ENCODE measurements around the gene TTC17. TPM values are rescaled to one million over a fixed set of nuclear protein-coding genes. Genes with fewer than 3 reads are reported as not detected.

Gene TTC17
- total and polyA plus RNA-seq, 2 of the 8 experiments (the other 6 are each of a cell fraction or from before 2014, with no cell fraction given), result 65.1 to 80.1 TPM

GRCh38 chr11:43467958-43468357, 109.2 kb downstream of the TTC17 start:
- no peak overlapping the region for H2BK15ac ChIP-seq (ENCODE audit: low read length)
- no peak overlapping the region for H2AK5ac ChIP-seq (ENCODE audit: low read depth, low read length)
- no peak overlapping the region for H3K14ac ChIP-seq (ENCODE audit: insufficient read length)
- ChIA-PET POLR2A (ENCODE audit: partially characterized antibody) (interaction anchor here (0.7 kb wide), 1 partner anchor 8 kb away, joined by 3 read pairs; no protein-coding TSS in a partner anchor), CTCF (ENCODE audit: partially characterized antibody) (no interaction called here)
- H2BK12ac ChIP-seq (ENCODE audit: low read depth, low read length), result no peak overlapping the region
- H2BK20ac ChIP-seq (ENCODE audit: low read length), result no peak overlapping the region
- no peaks in the 10 kb centered on the region for H3K23me2 ChIP-seq (ENCODE audit: low read depth, low read length)
- no peak overlapping the region for H3K56ac ChIP-seq (replicated peaks; ENCODE audit: insufficient read length, low read depth, low read length)
- no peak overlapping the region for H2BK5ac ChIP-seq (ENCODE audit: low read depth, low read length)
- H3K4me1 ChIP-seq (replicated peaks in 1 of 4; ENCODE audit: control insufficient read depth in 3 of 4, insufficient read depth in 4 of 4, low read length in 3 of 4), result no peaks in the 10 kb centered on the region
- H3K4ac ChIP-seq (replicated peaks; ENCODE audit: insufficient read length, low read depth, low read length), result no peak overlapping the region
- no peak overlapping the region for H4K91ac ChIP-seq (replicated peaks; ENCODE audit: insufficient read length, low read length)
- no peak overlapping the region for H3K23ac ChIP-seq (ENCODE audit: insufficient read length)
- H4K5ac ChIP-seq (ENCODE audit: insufficient read length, low read depth, low read length), result no peak overlapping the region
- no peaks in the 10 kb centered on the region for H4K20me1 ChIP-seq (replicated peaks in 1 of 2; ENCODE audit: control insufficient read depth in 1 of 2, insufficient read depth in 2 of 2, low read length in 2 of 2)
- no peaks in the 10 kb centered on the region for H3K79me2 ChIP-seq (ENCODE audit: control insufficient read depth in 1 of 2, insufficient read depth in 2 of 2, low read length in 2 of 2)
- no peak overlapping the region for H3K18ac ChIP-seq (ENCODE audit: extremely low read depth, low read length)
- no peak overlapping the region for H4K8ac ChIP-seq (ENCODE audit: extremely low read depth, insufficient read depth, low read length)
- H3K36me3 ChIP-seq (ENCODE audit: control insufficient read depth in 2 of 4, insufficient read depth in 4 of 4, low read length in 3 of 4), result peaks cover 0 to 34% (median 15%) of the 10 kb centered on the region in 4 experiments; a peak in 6 of 8 replicates
- FAIRE-seq (no peak), DNase-seq (ENCODE audit: low read depth in 1 of 2, low spot score in 2 of 2) (no peak)
- H3K9me3 ChIP-seq (ENCODE audit: insufficient read depth in 2 of 2, low read depth in 1 of 2, low read length in 1 of 2), result peaks cover 2 to 7% of the 10 kb centered on the region in 2 experiments; a peak in 3 of 4 replicates
- no peak overlapping the region for H3K4me3 ChIP-seq (ENCODE audit: extremely low read depth in 1 of 4, insufficient read depth in 2 of 4, low read depth in 3 of 4, low read length in 4 of 4)
- H3K27ac ChIP-seq (ENCODE audit: low read depth, low read length), result no peak overlapping the region
- H3K79me1 ChIP-seq (ENCODE audit: low read depth, low read length), result no peaks in the 10 kb centered on the region
- H2AFZ ChIP-seq (ENCODE audit: low read length), result no peak overlapping the region
- no peak overlapping the region for H3K4me2 ChIP-seq (ENCODE audit: insufficient read depth in 1 of 2, low read depth in 2 of 2, low read length in 2 of 2)
- H2BK120ac ChIP-seq (replicated peaks; ENCODE audit: low read depth, low read length), result no peak overlapping the region
- no peak for TF ChIP-seq GTF2F1 (IDR thresholded peaks at IDR 0.05; ENCODE audit: borderline replicate concordance, low read depth, low read length)
- TF ChIP-seq SP2 (IDR thresholded peaks at IDR 0.05; ENCODE audit: low read length), result no peak
- TF ChIP-seq TCF12 (IDR thresholded peaks at IDR 0.05; ENCODE audit: low read depth, low read length), result no peak
- TF ChIP-seq TBP (IDR thresholded peaks at IDR 0.05; ENCODE audit: low read depth, low read length), result no peak
- no peak for TF ChIP-seq RNF2 (IDR thresholded peaks at IDR 0.05; ENCODE audit: borderline replicate concordance, low read depth, low read length, missing control alignments, poor library complexity, severe bottlenecking)
- no peak for TF ChIP-seq MAX (IDR thresholded peaks at IDR 0.05)
- no peak for TF ChIP-seq EP300 (IDR thresholded peaks at IDR 0.05; ENCODE audit: borderline replicate concordance in 1 of 2, low read depth in 2 of 2, low read length in 2 of 2)
- TF ChIP-seq CHD2 (IDR thresholded peaks at IDR 0.05; ENCODE audit: low read length), result no peak
- H3K27me3 ChIP-seq (replicated peaks in 1 of 4; ENCODE audit: control insufficient read depth in 3 of 4, extremely low read depth in 1 of 4, insufficient read depth in 3 of 4, low read length in 3 of 4), result no peaks in the 10 kb centered on the region
- H3K9ac ChIP-seq (replicated peaks in 1 of 4; ENCODE audit: extremely low read depth in 1 of 4, low read depth in 3 of 4, low read length in 3 of 4), result no peak overlapping the region

Data from H1 (cell line).